Activated naive CD4-positive, alpha-beta T cell treated with anti-CD3 and anti-CD28 coated beads, Interleukin-2, amount 50 U/mL, for 72 hours (primary cell): ENCODE results near the gene IGSF9. TPM values are rescaled to one million over a fixed set of nuclear protein-coding genes. Genes with fewer than 3 reads are reported as not detected.
A peak's percentile ranks its signal among the peaks of the same experiment; 100 is the strongest.

Experiments used
- ATAC-seq, 2 donors: fragments of 150-1000 bp; cut with Tn5 transposase; 2 replicates each; pipeline ENCODE4 v1.10.0; 2021; ENCODE audit warnings: mild to moderate bottlenecking in 2 of 2, moderate library complexity in 2 of 2
- DNase-seq, 2 donors: peaks; one replicate each; pipeline ENCODE4 v3.0.0; 2021 to 2022; ENCODE audit warnings: low spot score in 2 of 2
- H3K27ac Mint-ChIP-seq, 2 donors: one replicate each; pipeline ENCODE4 v1.8.0; 2022; ENCODE audit warnings: mild to moderate bottlenecking in 2 of 2, mixed read lengths in 2 of 2
- H3K36me3 Mint-ChIP-seq, 2 donors: one replicate each; pipeline ENCODE4 v1.8.0; 2022; ENCODE audit warnings: mixed read lengths in 2 of 2
- H3K9me3 Mint-ChIP-seq, 2 donors: one replicate each; pipeline ENCODE4 v1.8.0; 2022; ENCODE audit warnings: mixed read lengths in 2 of 2
- total RNA-seq, 2 donors: library from RNA; stranded (reverse); gene quantifications; one replicate each; pipeline ENCODE4 v1.2.3, GENCODE V29; 2022

IGSF9 gene
- total RNA-seq, 2 donors from 2014 or later = not detected

DNA sequence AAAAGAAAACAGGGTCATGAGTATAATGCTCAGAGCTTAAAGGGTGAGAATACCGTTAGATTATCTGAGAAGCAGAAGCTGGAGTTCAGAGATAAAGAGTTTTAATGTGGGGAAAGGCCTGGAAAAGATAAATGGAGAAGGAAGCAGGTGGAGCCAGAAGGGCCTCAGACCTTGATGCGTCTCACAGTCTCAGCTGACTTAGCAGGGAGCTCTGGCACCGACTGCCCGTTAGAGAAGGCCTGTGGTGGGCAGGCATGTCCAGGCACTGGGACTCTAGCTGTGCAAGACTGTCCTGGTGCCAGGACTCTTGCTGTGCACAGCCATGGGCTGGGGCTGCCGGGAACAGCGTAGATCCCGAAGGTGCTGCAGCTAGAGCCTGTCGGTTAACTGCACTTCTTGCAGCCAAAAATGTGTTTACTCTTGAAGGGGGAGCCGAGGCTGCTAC is 12.4 kb upstream of the IGSF9 start:
- H3K27ac Mint-ChIP-seq = peak overlapping the region in 1 of 2 donors; percentile 67
- H3K9me3 Mint-ChIP-seq = no peaks in the 10 kb centered on the region

DNA sequence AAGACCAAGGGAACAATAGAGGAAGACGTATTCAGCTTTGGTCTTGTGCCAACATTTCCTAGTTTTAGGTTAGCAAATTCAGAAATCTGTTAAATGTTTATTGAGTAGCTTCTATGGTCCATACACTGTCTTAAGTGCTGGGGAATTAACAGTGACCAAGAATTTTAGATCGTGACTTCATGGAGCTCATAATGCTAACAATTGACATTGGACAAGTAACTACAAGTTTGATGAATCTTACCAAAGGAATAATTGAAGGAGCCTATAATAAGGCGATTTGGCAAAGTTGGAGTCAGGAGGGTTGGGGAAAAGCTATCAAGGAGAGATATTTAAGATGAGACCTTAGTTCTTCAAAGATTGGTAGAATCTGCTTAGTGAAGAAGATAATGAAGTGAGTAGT is 10.0 kb upstream of the IGSF9 start:
- no peak for DNase-seq
- H3K36me3 Mint-ChIP-seq = no peaks in the 10 kb centered on the region
- H3K27ac Mint-ChIP-seq = no peak overlapping the region
- H3K9me3 Mint-ChIP-seq = no peaks in the 10 kb centered on the region
- no peak for ATAC-seq

More for the DNA sequence above, 12.4 kb upstream of the IGSF9 start:
- no peaks in the 10 kb centered on the region for H3K36me3 Mint-ChIP-seq
- DNase-seq (no peak), ATAC-seq (no peak)

DNA sequence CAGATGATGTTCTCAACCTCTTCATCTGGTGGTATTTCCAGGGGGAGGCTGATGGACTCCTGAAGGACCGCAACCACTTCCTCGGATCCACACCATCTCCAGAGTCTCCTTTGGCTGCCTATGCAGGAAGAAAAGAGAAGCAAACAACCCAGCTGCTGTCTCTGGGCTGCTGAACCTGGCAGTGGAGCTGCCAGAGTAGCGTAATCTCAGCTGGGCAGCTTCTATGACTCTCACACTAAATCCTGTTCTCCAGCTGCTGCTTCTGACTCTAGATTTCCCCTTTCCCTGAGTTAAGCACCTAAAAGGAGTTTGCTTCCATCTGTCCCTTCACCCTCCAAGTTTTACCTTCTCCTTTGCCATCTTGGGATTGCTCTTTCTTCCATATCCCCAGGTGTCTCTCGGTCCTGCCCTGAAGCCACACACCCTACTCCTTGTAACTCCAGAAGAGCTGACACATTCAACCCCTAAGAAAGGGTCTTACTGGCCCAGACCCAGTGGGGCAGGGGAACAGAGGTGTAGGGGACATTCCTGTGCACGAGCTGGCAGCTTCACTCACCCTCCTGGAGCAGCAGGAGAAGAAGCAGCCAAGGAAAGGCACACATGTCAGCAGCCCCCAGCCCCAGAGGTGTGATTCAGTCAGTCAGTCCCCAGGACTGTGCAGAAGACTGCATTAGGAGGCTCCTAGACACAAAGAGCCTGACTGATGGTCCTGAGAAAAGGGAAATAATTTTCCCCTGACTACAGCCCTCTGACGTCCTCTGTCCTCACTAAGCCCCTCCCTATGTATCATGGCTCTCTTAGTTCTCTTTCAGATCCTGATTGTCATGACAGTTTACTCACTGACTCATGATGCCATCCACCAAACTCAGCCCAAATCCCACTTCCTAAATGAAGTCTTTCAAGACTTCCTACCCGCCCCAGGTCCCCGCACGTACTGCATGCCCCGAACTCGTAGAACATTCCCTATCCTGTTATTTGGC is 8.4 kb upstream of the IGSF9 start, which contains the start of gene SLAMF9:
TSS of gene SLAMF9 (minus strand) at position 702 of the 980 bp plus-strand sequence. CDS start at position 602, 100 bp downstream.
- Mint-ChIP-seq H3K27ac (no peak within 1 kb of the TSS), H3K9me3 (no peaks in the 10 kb centered on the region), H3K36me3 (no peaks in the 10 kb centered on the region)
- ATAC-seq = no peak
- DNase-seq = no peak

DNA sequence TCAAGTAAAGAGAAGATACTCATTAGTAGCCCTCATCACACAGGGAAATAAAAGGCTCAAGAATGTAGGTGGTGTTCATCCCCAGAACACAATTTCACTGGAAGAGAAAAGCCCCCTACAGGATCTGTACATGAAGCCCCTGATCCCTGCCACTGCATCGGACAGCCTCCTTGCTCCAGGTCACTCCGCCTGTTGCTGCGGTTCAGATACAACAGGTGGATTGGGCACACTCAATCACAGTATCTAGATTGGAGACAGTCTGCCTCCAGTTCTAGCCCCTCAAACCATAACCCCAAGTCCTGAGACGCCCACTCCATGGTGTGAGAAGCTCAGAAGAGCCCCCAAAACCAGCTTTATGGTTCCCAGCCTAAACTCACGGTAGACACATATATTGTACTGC is 7.5 kb upstream of the IGSF9 start:
- Mint-ChIP-seq H3K27ac (no peak overlapping the region), H3K9me3 (no peaks in the 10 kb centered on the region), H3K36me3 (no peaks in the 10 kb centered on the region)
- no peak for ATAC-seq
- DNase-seq = no peak

DNA sequence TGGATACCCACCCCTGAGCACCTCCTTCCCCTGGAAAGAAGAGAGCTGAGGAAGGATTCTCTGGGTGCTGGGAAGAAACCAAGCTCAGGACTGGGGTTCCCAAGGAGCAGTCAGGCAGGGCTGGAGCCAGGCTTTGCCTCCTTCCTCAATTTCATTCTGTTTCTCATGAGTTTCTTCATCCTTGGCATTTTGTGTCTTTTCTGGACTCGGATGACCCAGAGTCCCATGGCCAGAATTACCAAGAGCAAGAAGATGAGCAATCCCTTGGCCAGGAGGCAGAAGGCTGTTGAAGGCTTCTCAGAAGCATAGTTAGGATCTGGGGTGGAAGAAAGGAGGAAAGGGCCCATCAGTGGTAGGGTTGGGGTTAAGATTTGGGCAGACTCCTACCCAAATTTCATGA is 6.1 kb upstream of the IGSF9 start:
- ATAC-seq (no peak), DNase-seq (no peak)
- Mint-ChIP-seq H3K9me3 (no peaks in the 10 kb centered on the region), H3K27ac (no peak overlapping the region), H3K36me3 (no peaks in the 10 kb centered on the region)

DNA sequence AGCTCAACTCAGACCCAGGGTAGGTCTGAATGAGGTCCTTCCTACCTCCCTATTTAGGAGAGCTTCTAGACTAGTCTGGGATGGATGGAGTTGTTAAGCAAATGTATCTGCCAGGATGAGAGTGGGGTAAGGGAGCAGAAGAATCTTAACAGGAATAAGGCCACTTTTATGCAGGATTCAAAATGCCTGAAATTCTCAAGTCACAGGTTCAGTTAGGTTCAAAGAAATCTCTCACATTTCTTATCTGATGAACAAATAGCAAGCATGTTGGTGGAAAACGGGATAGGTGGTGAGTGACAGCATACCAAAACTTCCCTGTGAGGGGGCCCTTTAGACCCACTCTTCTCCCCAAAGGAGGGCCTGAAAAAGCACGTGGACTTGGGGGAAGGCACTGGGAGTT is 5.6 kb upstream of the IGSF9 start:
- no peaks in the 10 kb centered on the region for H3K36me3 Mint-ChIP-seq
- H3K27ac Mint-ChIP-seq = no peak overlapping the region
- no peaks in the 10 kb centered on the region for H3K9me3 Mint-ChIP-seq
- DNase-seq = no peak
- no peak for ATAC-seq

DNA sequence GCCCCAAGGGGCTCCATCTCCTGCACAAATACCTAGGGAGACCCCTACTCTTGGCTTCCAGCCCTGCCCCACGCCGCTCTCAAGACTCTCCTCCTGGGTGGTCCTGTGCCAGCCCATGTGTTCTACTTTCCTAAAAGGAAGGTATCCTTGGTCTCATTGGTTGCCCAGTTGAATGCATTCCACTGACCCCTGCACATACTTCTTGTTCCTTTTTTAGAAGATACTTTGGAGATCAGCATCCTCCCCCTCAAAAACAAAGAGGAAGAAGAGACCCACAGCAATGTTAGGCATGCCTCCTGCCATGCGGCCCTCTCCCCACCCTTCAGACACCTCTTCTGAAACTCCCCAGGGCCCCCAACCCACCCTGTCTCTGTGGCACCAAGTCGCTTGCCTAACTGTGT is 4.6 kb upstream of the IGSF9 start:
- no peaks in the 10 kb centered on the region for H3K9me3 Mint-ChIP-seq
- no peaks in the 10 kb centered on the region for H3K36me3 Mint-ChIP-seq
- ATAC-seq (no peak), DNase-seq (no peak)
- H3K27ac Mint-ChIP-seq = no peak overlapping the region

DNA sequence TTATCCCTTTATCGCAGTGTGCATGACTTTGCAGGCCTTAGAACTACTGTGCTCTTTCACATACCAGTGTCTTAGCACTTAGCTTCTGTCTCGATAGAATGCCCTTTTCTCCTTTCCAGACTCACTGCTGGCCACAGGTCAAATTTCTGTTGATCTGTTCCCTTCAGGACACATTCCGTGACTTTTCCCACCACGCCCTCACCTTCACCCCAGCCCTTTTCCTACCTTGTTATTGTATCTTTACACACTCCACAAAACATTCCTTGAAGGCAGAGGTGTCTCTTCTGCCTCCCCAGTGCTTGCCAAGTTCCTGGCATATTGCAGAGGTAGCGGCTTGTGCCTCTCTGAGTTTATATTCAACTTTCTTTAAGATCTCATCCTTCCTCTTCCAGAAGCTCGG is 3.7 kb upstream of the IGSF9 start:
- ATAC-seq = no peak
- no peak overlapping the region for H3K27ac Mint-ChIP-seq
- H3K9me3 Mint-ChIP-seq = no peaks in the 10 kb centered on the region
- no peaks in the 10 kb centered on the region for H3K36me3 Mint-ChIP-seq
- no peak for DNase-seq

DNA sequence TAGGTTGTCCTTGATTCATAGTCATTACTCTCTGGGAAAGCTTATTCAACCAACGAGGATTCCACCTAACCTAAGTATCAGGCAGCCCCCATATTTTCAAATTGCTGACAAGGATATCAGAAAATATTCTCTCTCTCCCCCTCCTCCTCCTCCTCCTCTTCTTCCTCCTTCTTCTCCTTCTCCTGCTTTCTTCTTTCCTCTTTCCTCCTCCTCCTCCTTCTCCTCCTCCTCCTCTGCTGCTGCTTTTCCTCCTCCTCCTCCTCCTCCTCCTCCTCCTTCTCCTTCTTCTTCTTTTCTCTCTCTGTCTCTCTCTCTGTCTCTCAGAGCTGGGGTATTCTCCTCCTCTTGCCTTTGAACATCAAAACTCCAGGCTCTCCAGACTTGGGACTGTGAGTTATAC is 2.5 kb upstream of the IGSF9 start:
- DNase-seq = no peak
- Mint-ChIP-seq H3K27ac (no peak overlapping the region), H3K36me3 (no peaks in the 10 kb centered on the region), H3K9me3 (no peaks in the 10 kb centered on the region)
- ATAC-seq = no peak

DNA sequence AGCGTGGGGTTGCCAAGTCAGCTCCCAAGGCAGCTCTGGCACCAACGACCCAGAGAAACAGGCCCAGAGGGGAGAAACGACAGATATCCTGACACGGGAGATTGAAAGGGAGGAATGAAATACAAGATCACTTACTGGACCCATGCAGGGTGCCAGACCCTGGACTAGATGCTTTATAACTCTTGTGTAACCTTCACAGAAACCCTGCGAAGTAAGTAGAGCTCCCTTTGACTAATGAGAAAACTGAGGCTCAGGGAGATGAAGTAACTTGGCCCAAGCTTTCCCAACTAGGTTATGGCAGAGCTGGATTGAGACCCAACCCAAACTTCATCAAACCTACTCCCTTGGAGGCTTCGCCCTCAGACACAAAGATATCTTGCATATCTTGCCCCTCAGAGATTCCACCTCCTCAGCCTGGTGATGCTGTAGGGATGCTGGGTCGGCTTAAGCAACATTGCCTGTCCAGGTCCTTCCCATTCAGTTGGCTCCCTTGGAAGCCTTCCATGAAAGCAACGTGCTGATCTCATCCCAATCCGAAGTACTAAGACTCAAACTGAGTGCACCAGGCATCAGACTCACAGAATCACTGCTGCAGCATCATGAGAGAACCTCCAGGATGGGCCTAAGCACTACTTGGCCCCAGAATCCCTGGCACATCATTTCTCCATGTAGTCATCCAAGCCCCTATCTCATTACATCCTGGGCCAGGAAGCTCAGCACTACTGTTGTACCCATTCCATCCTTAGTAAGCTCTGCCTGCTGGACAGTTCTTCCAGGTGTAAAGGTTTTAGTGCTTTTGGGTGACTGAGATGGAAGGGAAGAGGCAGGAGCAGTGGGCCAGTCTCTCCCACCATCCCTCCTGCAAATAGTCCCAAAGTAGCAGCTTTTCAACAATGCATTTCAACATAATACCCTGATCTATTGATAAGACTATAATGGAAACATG is 1.1 kb upstream of the IGSF9 start:
- no peak for ATAC-seq
- Mint-ChIP-seq H3K36me3 (no peaks in the 10 kb centered on the region), H3K27ac (no peak overlapping the region), H3K9me3 (no peaks in the 10 kb centered on the region)
- DNase-seq = no peak

DNA sequence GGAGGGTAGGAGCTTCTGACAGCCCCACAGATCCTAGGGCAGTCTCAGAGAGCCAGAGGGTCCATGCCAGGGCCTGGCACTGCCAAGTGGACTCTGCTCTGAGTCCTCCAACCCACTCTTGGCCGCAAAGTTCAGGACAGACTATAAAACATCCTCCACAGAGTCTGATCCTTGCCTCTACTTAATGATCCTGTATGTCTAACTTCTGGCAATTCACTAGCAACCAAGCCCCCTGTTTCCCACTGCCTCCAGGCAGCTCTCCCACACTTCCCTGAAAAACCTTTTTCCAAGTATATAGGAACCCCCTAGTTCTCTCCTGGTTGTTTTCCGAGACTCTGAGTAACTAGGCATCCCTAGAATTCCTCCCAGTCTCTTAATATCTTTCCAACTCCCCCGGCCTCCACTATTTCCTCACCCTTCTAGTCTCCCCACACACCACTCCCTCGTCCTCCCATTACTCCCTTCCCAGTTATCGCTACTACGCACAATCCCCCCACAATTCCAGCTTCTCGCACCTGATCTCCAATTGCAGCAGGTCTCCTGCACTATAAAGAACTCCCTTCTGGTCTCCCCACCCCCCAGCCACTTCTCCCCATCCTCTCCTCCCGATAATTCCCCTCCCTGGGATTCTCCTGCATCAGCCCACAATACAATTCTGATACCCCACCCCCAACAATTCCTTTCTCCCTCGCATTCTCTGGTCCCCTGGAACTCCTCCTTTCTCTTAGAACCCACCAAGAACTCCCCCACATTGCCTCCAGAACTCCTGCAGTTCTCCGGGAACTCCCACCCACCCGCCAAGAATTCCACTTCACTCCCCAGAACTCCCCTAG is 574 bp downstream of the IGSF9 start:
- no peaks in the 10 kb centered on the region for H3K9me3 Mint-ChIP-seq
- ATAC-seq (no peak), DNase-seq (no peak)
- H3K36me3 Mint-ChIP-seq = no peaks in the 10 kb centered on the region
- no peak overlapping the region for H3K27ac Mint-ChIP-seq

DNA sequence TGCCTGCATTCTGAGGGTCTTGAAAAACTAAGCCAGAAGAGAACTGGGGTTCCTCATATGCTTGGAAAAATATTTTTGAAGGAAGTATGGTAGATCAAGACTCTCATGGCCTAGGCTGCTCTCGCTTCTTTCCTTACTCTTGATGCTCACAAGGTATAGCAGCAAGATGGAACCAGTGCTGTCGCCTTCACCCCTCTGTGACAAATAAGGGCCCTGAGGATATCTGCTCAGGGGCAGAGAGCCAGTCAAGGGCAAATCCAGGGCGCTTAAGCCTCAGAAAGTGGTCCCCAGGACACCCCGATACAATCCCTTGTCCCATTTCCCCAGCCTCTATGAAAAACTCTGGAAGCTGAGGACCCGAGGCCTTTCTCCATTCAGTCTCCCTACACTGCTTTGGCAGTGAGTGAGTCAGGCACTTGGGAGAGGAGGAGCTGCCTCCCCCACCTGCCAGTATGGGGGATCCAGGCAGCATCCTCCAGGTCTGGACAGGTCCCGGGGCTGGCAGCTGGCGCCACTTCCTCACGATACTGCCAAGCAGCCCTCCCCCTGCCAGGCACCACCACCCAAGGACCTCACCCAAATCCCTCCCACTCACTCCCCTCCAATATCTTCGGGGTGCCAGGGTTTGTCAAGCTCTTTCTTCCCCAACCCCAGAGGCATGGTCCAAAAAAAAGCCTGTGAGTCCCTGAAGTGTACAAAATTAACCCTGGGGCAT is 1.3 kb downstream of the IGSF9 start:
- no peaks in the 10 kb centered on the region for H3K9me3 Mint-ChIP-seq
- DNase-seq (no peak), ATAC-seq (no peak)
- no peaks in the 10 kb centered on the region for H3K36me3 Mint-ChIP-seq
- H3K27ac Mint-ChIP-seq = no peak overlapping the region

DNA sequence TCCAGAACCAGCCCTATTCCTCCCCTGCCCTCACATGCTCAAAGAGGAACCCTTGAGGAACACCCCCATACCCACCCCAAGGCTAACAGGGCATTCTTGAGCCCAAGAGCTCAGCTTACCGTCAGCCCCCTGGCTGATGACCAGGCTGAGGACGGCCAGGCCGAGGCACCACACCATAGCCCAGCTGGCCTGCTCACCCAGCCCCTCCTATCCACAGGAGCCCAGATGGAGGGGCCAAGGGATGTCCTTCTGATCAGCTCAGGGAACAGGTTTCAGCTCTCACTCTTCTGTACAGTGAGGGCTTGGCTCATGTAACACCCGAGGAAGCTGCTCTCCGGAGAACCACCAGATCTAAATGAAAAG is 2.2 kb downstream of the IGSF9 start:
- Mint-ChIP-seq H3K9me3 (no peaks in the 10 kb centered on the region), H3K27ac (no peak overlapping the region), H3K36me3 (no peaks in the 10 kb centered on the region)
- DNase-seq = no peak
- no peak for ATAC-seq

DNA sequence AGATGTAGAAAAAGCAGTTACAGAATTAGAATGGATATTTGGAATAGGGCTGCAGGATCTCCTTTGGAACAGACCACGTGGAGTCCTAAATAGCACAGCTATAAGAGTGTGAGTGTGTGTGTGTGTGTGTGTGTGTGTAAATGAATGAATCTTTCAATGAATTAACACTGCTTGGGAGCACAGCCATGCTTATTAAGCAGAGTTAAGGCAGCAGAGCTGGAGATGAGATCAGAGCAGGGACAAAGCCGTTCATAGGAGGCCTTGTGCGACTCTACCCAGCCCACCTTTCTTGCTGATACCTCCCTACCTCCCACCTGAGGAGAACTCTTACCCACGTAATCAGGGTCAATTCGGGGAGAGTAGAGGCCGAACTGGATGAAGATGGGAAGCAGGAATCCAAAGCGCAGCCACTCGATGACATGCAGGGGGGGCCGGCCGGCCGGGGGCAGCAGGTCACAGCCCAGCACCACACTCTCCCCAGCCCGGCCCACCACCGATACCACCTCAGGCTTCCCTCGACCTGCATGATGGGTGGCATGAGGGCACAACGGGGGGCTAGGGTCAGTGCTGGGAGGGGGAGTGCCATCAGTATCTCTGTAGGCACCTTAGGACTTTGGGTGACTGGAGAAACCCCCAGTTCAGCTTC is 2.7 kb downstream of the IGSF9 start:
- DNase-seq (no peak), ATAC-seq (no peak)
- Mint-ChIP-seq H3K9me3 (no peaks in the 10 kb centered on the region), H3K27ac (no peak overlapping the region), H3K36me3 (no peaks in the 10 kb centered on the region)
